MV-4-11 (cell line): ENCODE results near the gene CEP63.
A peak's percentile ranks its signal among the peaks of the same experiment; 100 is the strongest.
"Not testable (repeated sequence)": the region's sequence is repeated elsewhere in the genome, so short reads cannot be mapped to it uniquely, and the experiment has no call there.

Source experiments
- DNase-seq: peaks from one replicate; lab custom pipeline; 2025; lab: John Stamatoyannopoulos, UW

The CEP63 gene

DNA sequence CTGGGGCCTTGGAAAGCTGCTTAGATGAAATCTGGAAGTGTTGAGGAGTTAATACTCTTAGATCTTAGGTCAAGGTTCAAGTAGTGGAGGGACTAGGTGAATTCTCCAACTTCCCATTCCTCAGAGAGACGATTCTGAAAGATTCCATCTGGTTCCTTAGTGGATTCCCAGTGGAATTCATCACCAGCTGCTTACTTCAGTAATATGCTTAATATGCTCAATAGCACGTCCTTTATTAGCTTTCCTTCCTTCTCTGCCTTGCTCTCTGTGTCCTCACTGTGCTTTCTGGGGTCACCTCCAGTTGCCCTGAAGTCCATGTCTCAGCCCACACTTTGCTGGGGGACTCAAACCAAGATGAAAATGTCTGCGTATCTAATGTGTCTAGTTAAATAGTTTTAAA is 31.0 kb downstream of the CEP63 start:
- no peak for DNase-seq

DNA sequence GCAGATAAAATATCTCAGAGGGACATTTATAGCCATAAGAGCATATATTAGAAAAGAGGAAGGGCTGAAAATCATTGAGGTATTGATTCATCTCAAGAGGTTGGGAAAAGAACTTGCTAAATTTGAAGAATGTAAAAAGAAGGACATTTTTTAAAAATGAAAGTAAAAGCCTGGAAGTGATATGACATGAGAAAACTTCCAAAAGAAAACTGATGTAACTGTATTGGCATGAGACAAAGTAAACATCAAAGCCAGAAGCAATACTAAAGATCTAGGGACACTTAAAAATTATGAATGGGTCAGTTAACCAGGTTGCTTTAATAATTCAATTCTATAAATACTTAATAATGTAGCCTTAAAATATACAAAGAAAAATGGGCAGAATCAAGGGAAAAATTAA is 31.9 kb downstream of the CEP63 start:
- DNase-seq, result peak; percentile 16

- DNase-seq, result no peak
These were observed 36.7 kb downstream of the CEP63 start for GRCh38 chr3:134522541-134522940.

GRCh38 chr3:134525293-134525692 is 39.4 kb downstream of the CEP63 start:
- DNase-seq, result no peak

DNA sequence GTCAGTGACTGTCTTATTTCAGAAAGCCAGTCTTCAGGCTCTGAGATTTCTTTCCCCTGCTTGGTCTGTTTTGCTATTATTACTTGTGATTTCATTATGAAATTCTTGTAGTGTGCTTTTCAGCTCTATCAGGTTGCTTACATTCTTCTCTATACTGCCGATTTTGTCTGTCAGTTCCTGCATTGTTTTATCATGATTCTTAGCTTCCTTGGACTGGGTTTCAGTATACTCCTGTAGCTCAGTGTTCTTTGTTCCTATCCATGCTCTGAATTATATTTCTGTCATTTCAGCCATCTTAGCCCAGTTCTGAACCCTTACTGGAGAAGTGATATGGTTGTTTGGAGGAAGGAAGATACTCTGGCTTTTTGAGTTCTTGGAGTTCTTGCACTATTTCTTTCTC is 40.5 kb downstream of the CEP63 start:
- DNase-seq, result no peak

DNA sequence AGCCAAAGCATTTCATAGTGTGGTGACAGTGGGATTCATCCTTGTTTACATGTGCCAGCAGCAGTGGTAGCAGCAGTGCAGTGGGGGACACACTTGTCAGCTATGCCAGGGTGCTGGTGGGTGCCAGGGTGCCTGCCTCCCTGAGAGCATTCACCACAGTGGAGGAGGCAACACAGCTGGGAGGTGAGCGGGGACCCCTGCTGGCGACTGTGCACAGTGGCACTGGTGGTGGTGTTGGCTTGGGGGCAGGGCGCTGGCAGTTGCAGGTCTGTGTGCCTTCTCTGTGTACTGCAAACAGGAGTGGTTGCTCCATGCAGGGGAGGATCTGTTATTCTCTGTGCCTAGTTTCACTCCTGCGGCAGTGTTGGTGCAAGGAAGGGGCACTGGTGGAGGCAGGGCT is 41.2 kb downstream of the CEP63 start:
- DNase-seq, result no peak

GRCh38 chr3:134527538-134528186 is 41.8 kb downstream of the CEP63 start:
- DNase-seq, result no peak

DNA sequence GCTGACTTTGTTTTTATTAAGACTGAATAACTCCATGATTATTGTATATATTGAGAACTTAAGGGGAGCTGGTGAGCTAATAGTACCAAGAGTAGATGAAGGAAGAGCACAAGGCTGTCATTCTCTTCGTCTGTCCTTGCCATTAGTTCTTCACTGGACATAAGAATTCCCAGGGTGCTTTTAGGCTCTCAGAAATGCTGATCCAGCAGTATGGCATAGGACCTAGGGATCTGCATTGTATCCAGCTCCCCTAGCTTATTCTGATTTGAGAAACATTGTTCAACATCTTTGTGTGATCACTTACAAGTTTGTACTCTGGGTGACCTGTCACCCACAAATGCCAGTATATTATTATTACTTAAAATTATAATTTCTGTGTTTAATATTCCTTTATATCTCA is 47.6 kb downstream of the CEP63 start:
- DNase-seq, result no peak

GRCh38 chr3:134535186-134535970 is 49.5 kb downstream of the CEP63 start:
- peak; percentile 57 for DNase-seq

DNA sequence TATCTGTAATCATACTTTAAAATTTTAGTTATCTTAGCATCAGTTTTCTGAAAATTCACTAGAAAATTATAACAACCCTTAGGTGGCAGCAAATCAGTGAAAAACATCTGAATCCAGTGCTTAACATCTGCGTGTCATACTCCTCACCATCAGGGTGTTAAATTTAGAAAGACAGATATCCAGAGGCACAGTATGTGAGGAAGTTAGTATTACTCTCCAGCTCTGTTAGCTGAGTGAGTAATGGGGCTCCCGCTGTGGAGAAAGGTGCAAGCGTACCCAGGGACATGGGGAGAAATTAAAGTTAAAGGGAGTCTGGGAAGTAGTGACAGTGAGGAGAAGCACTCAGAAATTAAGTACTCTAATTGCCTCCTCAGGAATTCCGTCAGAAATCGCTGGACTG is 50.9 kb downstream of the CEP63 start:
- DNase-seq, result peak; percentile 63

DNA sequence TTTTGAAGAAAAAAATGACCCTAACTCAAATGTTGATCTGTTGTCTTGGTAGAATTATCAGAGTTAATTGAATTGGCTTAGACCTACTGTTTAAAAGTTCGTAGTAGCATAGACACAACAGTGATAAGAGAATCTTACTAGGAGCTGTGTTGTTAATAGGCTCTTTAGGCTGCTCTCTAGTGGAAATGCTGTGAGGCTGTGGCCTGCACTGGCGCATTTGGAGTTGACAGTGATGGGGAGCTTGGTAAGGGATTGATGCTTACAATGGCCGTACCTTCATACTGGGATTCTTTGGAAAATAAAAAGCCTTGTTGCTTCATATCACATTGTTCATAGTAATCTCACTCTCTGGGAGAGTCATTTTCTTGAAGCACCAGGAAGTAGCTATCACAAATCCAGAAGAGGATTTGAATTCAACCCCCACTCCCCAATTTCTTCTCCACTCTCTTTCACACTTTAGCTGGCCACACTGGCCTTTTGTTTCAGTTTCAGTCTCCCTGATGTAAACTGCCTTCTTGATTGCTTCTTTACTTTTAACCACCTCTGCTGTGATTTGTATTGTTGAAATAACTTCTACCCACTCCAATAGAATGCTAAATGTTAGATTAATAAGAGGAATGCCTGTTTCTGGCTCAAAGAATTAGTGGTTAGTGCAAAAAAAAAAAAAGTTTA is 56.6 kb downstream of the CEP63 start:
- DNase-seq, result peak; percentile 41

GRCh38 chr3:134543113-134543512 is 57.3 kb downstream of the CEP63 start:
- DNase-seq, result peak; percentile 66

- peak; percentile 78 for DNase-seq
These were observed 58.5 kb downstream of the CEP63 start for GRCh38 chr3:134544316-134544715.

DNA sequence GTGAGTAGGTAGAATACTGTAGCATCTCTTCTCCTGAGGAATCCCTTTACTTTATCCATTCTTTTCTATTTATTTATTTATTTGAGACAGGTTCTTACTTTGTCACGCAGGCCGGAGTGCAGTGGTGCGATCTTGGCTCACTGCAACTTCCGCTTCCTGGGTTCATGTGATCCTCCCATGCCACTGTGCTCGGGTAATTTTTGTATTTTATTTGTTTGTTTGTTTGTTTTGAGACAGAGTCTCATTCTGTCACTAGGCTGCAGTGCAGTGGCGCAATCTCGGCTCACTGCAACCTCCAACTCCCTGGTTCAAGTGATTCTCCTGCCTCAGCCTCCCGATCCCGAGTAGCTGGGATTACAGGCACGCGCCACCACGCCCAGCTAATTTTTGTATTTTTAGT is 58.9 kb downstream of the CEP63 start:
- not testable (repeated sequence) for DNase-seq

- DNase-seq, result no peak
These were observed 60.0 kb downstream of the CEP63 start for GRCh38 chr3:134545818-134546217.

- DNase-seq, result no peak
These were observed 66.9 kb downstream of the CEP63 start for GRCh38 chr3:134552784-134553183.

GRCh38 chr3:134559591-134559990 is 73.7 kb downstream of the CEP63 start:
- DNase-seq, result no peak

DNA sequence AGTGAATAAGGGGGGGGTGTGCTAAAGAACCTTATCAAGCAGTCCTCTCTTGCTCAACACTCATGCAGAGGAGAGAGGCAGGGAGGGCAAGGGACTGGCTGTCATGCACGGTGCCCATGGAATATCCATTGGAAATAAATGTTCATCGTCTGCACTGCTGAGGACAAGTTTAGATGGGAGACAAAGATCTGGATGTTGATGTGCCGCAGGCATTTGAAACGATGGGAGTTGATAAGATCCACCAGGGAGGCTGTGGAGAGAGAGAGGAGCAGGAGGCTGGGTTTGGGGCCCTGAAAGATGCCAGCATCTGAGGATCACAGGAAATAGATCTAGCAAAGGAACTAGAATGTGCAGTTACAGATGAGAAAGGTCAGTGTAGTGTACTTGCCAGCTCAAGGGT is 76.2 kb downstream of the CEP63 start:
- no peak for DNase-seq

DNA sequence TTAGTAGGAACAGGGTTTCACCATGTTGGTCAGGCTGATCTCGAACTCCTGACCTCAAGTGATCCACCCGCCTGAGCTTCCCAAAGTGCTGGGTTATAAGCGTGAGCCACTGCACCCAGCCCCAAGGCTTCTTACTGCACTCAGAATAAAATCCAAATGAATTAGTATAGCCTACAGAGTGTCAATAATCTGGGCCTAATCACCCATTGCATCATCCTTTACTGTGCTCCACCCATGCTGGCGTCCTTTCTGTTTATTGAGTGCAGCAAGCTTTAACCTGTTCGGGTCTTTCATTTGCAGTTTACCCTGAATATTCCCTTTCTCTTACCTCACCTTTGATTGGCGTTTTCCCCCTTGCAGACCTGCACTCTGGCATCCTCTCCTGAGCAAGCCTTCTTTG is 77.7 kb downstream of the CEP63 start:
- DNase-seq, result no peak

DNA sequence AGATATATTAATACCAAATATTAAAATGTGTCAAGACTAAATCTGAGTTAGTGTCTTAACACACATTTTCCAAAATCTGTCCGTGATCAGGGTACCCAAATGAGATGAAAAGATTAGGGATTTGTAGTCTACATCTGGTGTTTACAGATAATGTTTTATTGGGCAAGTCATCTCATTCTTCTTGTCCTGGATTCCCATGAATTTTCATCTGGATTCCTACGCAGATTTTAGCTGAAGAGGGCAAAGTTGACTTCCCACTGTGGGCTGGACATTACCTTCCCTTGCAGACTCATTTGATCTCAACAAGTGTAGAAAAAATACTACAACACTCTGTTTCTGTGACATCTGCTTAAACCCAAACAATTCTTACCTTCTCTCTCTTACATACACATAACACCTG is 79.1 kb downstream of the CEP63 start:
- DNase-seq, result no peak

- DNase-seq, result no peak
These were observed 81.7 kb downstream of the CEP63 start for GRCh38 chr3:134567605-134568004.

GRCh38 chr3:134568790-134569189 is 82.9 kb downstream of the CEP63 start:
- no peak for DNase-seq

- not testable (repeated sequence) for DNase-seq
These were observed 84.0 kb downstream of the CEP63 start for GRCh38 chr3:134569899-134570298.
